IMR-90 (cell line): Measurements from ENCODE around the gene TMSB10. TPM values are rescaled to one million over a fixed set of nuclear protein-coding genes. Genes with fewer than 3 reads are reported as not detected.

Experiments used
- ATAC-seq: fragments of 200-7000 bp; cut with Tn5 transposase; 2 replicates; pipeline ENCODE4 v1.9.1; 2020; ENCODE audit warnings: low read depth, mild to moderate bottlenecking, moderate library complexity
- BruUV-seq: library from RNA; stranded (reverse); fragments of 400-500 nt; replicated peaks from 2 replicates; lab custom pipeline; 2021; lab: Mats Ljungman, UMichigan
- CTCF ChIA-PET: fragments of 300-600 bp; formaldehyde crosslinking; extraction: SDS; loops from one replicate; lab custom pipeline; 2021; ENCODE audit warnings: antibody characterized with exemption; lab: Yijun Ruan, JAX
- POLR2A ChIA-PET: fragments of 300-600 bp; sonication (Branson Sonifier 250); formaldehyde crosslinking; loops from one replicate; lab custom pipeline; 2022; ENCODE audit warnings: antibody characterized with exemption; ENCODE audit not compliant: unreplicated experiment; lab: Charles Lee
- DNase-seq: peaks from one replicate; pipeline ENCODE4 v3.0.0; 2013
- H2AFZ ChIP-seq: replicated peaks from 2 replicates; pipeline ENCODE3; 2013; ENCODE audit warnings: low read length, mild to moderate bottlenecking; ENCODE audit not compliant: poor library complexity
- H2AK5ac ChIP-seq: 2 replicates; pipeline ENCODE4 v1.6.1; 2013; ENCODE audit warnings: low read depth, low read length, inconsistent platforms
- H2AK9ac ChIP-seq: replicated peaks from 2 replicates; pipeline ENCODE3; 2013; ENCODE audit warnings: mild to moderate bottlenecking, low read depth, low read length, moderate library complexity; ENCODE audit not compliant: poor library complexity
- H2BK120ac ChIP-seq: 2 replicates; pipeline ENCODE4 v1.6.1; 2013; ENCODE audit warnings: low read depth, low read length, inconsistent platforms
- H2BK15ac ChIP-seq: 3 replicates; pipeline ENCODE4 v1.6.1; 2013; ENCODE audit warnings: low read depth, low read length, inconsistent platforms
- H2BK20ac ChIP-seq: 2 replicates; pipeline ENCODE4 v1.6.1; 2013; ENCODE audit warnings: low read depth, mild to moderate bottlenecking, inconsistent platforms, low read length, moderate library complexity
- H2BK5ac ChIP-seq: 2 replicates; pipeline ENCODE4 v1.6.1; 2013; ENCODE audit warnings: mild to moderate bottlenecking, low read depth, low read length, inconsistent platforms; ENCODE audit not compliant: poor library complexity, severe bottlenecking
- H3K14ac ChIP-seq: replicated peaks from 2 replicates; pipeline ENCODE4 v1.6.1; 2013; ENCODE audit warnings: low read depth, low read length, inconsistent platforms
- H3K18ac ChIP-seq: 2 replicates; pipeline ENCODE4 v1.6.1; 2013; ENCODE audit warnings: low read depth, low read length, control low read depth
- H3K23ac ChIP-seq: 2 replicates; pipeline ENCODE4 v1.6.1; 2013; ENCODE audit warnings: low read depth, low read length, inconsistent platforms
- H3K27ac ChIP-seq: 2 replicates; pipeline ENCODE4 v1.5.1; 2013; ENCODE audit warnings: mild to moderate bottlenecking, control low read depth, low read length; ENCODE audit not compliant: insufficient read depth
- H3K27me3 ChIP-seq: 2 replicates; pipeline ENCODE4 v1.6.1; 2013; ENCODE audit warnings: low read length; ENCODE audit not compliant: control insufficient read depth, insufficient read depth
- H3K36me3 ChIP-seq: 2 replicates; pipeline ENCODE4 v1.6.1; 2013; ENCODE audit warnings: low read length, mixed read lengths; ENCODE audit not compliant: control insufficient read depth, insufficient read depth
- H3K4ac ChIP-seq: 2 replicates; pipeline ENCODE4 v1.6.1; 2013; ENCODE audit warnings: low read depth, low read length, inconsistent platforms
- H3K4me1 ChIP-seq: 2 replicates; pipeline ENCODE4 v1.6.1; 2013; ENCODE audit warnings: low read length, mixed read lengths; ENCODE audit not compliant: control insufficient read depth, insufficient read depth
- H3K4me2 ChIP-seq: 2 replicates; pipeline ENCODE4 v1.6.1; 2013; ENCODE audit warnings: low read depth, mild to moderate bottlenecking, control low read depth, low read length, moderate library complexity
- H3K4me3 ChIP-seq: 2 replicates; pipeline ENCODE4 v1.5.1; 2013; ENCODE audit warnings: low read depth, mild to moderate bottlenecking, control low read depth, low read length, moderate library complexity; ENCODE audit not compliant: insufficient read depth
- H3K56ac ChIP-seq: 2 replicates; pipeline ENCODE4 v1.6.1; 2013; ENCODE audit warnings: low read length, inconsistent platforms; ENCODE audit not compliant: insufficient read depth; ENCODE audit errors: extremely low read depth
- H3K79me1 ChIP-seq, 2 experiments: 2 replicates each; pipeline ENCODE4 v1.6.1; 2013; ENCODE audit warnings: low read length in 2 of 2, inconsistent platforms in 1 of 2, low read depth in 1 of 2
- H3K9ac ChIP-seq: 2 replicates; pipeline ENCODE4 v1.6.1; 2013; ENCODE audit warnings: low read depth, low read length, control low read depth
- H3K9me1 ChIP-seq: 2 replicates; pipeline ENCODE4 v1.6.1; 2013; ENCODE audit warnings: low read length, inconsistent platforms; ENCODE audit not compliant: insufficient read depth
- H3K9me3 ChIP-seq: 2 replicates; pipeline ENCODE4 v1.6.1; 2013; ENCODE audit warnings: low read length; ENCODE audit not compliant: control insufficient read depth, insufficient read depth
- H4K20me1 ChIP-seq: 2 replicates; pipeline ENCODE4 v1.6.1; 2013; ENCODE audit warnings: low read length, inconsistent platforms; ENCODE audit not compliant: insufficient read depth
- H4K5ac ChIP-seq: 2 replicates; pipeline ENCODE4 v1.6.1; 2013; ENCODE audit warnings: mild to moderate bottlenecking, low read depth, low read length, control low read depth
- H4K8ac ChIP-seq, 2 experiments: 2 replicates each; pipeline ENCODE4 v1.6.1; 2013; ENCODE audit warnings: low read depth in 2 of 2, low read length in 2 of 2, control low read depth in 1 of 2, inconsistent platforms in 1 of 2
- H4K91ac ChIP-seq: 2 replicates; pipeline ENCODE4 v1.6.1; 2013; ENCODE audit warnings: low read depth, low read length, inconsistent platforms; ENCODE audit not compliant: insufficient read depth
- FOS ChIP-seq: fragments of 150-350 bp; IDR thresholded peaks from 2 replicates; pipeline ENCODE4 v1.6.1; 2016; ENCODE audit warnings: low read depth, low read length
- RAD21 ChIP-seq: IDR thresholded peaks from 2 replicates; pipeline ENCODE4 v1.6.1; 2012; ENCODE audit warnings: low read length, improper control_type of control experiment
- RCOR1 ChIP-seq: IDR thresholded peaks from 2 replicates; pipeline ENCODE4 v1.6.1; 2012; ENCODE audit warnings: mild to moderate bottlenecking, low read length, improper control_type of control experiment; ENCODE audit not compliant: insufficient replicate concordance
- SMC3 ChIP-seq: fragments of 150-350 bp; IDR thresholded peaks from 2 replicates; pipeline ENCODE4 v1.6.1; 2016; ENCODE audit warnings: low read depth, mild to moderate bottlenecking, antibody characterized with exemption, low read length, moderate library complexity
- WGBS, 2 experiments: methylation state at CpG; one replicate each; pipeline versions ENCODE4 v1.1.5 to v1.1.7; 2013; ENCODE audit warnings: missing lambda C conversion rate in 2 of 2; ENCODE audit not compliant: insufficient read length in 1 of 2; ENCODE audit errors: extremely low coverage in 2 of 2; 5-methylcytosine and 5-hydroxymethylcytosine counted together
- dilution Hi-C: fragments of 300-500 bp; cut with HindIII; formaldehyde crosslinking; loops from one replicate; pipeline ENCODE4 v1.14.3; 2018; ENCODE audit warnings: low sequenced_read_pairs; ENCODE audit not compliant: unreplicated experiment
- in situ Hi-C: fragments of 300-500 bp; cut with MboI; formaldehyde crosslinking; loops from 3 replicates; pipeline ENCODE4 v1.14.3; 2019; ENCODE audit warnings: low sequenced_read_pairs, inconsistent platforms, mixed read lengths
- intact Hi-C: fragments of 100-400 bp; cut with micrococcal nuclease; formaldehyde crosslinking; loops from 2 replicates; pipeline ENCODE4 v1.10.0; 2022
- polyA plus RNA-seq, 3 experiments: library from polyadenylated mRNA; depleted of rRNA; stranded (reverse); fragments of >200 nt; gene quantifications; 2 replicates each; pipeline ENCODE4 v1.2.3, GENCODE V29; 2012; ENCODE audit warnings: low replicate concordance in 1 of 3
- total RNA-seq: library from RNA; depleted of rRNA; stranded (reverse); fragments of >200 nt; gene quantifications from 2 replicates; pipeline ENCODE4 v1.2.3, GENCODE V29; 2012
- TF ChIP-seq, protein P1 (sequence below): fragments of 150-350 bp; IDR thresholded peaks from 2 replicates; pipeline ENCODE4 v1.6.1; 2017; ENCODE audit warnings: mild to moderate bottlenecking, antibody characterized with exemption, low read length, low read depth

The TMSB10 gene
- total and polyA plus RNA-seq, 2 of the 4 experiments (the other 2 are of a cell fraction): 3,620 to 5,527 TPM

DNA sequence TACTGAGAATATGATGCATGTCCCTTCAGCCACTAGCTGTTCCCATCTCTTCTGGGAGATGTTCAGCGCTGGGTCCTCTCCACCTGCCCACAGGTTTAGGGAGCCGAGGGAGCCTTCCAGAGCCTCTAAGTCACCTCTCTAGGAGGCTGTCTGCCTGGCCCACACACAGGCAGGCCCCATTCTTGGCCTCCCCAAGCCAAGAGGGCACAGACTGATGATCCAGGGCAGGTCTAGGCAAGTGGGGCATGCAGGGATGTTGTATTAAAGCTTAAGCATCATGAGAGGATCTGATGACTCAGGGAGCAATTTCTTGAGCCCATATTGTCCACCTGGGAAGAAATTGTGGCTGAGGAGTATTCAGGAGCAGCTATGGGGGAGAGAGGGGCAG lies 19.9 kb downstream of the TMSB10 start:
- no peak for ATAC-seq
- no peaks in the 10 kb centered on the region for H4K20me1 ChIP-seq
- H4K8ac ChIP-seq: peak overlapping the region in 1 of 2 experiments; percentile 50; a peak in 2 of 4 replicates
- ChIA-PET POLR2A (interaction anchor here (0.5 kb wide), 1 partner anchor 41 kb away, joined by 3 read pairs; no protein-coding TSS in a partner anchor), CTCF (interaction anchor here (0.5 to 2.2 kb wide), 23 partner anchors 13 to 327 kb away, joined by 3 to 17 read pairs (median 4); no protein-coding TSS in a partner anchor)
- peaks cover 0 to 4% of the 10 kb centered on the region in 2 experiments; a peak in 2 of 4 replicates for H3K79me1 ChIP-seq
- H3K4me2 ChIP-seq: no peak overlapping the region
- intact Hi-C loops (loop anchor here (5.0 kb wide), 2 partner anchors 132 to 293 kb away; no protein-coding TSS in a partner anchor), dilution Hi-C loops (no loop called here), in situ Hi-C loops (loop anchor here (10.0 kb wide), 1 partner anchor 431 kb away; no protein-coding TSS in a partner anchor)
- peak overlapping the region; percentile 5; the same call in 1 of the 2 replicates for H4K5ac ChIP-seq
- H3K18ac ChIP-seq: no peak overlapping the region
- BruUV-seq: no TSS peak
- peak overlapping the region; percentile 34 for H4K91ac ChIP-seq
- no peaks in the 10 kb centered on the region for H3K27me3 ChIP-seq
- no peaks in the 10 kb centered on the region for H3K9me1 ChIP-seq
- no peak overlapping the region for H3K27ac ChIP-seq
- H2AFZ ChIP-seq: peak overlapping the region; percentile 96
- H2BK5ac ChIP-seq: peak overlapping the region; percentile 22
- DNase-seq: no peak
- H3K23ac ChIP-seq: no peak overlapping the region
- no peak for TF ChIP-seq SMC3
- no peak for TF ChIP-seq RAD21
- TF ChIP-seq, protein P1, sequence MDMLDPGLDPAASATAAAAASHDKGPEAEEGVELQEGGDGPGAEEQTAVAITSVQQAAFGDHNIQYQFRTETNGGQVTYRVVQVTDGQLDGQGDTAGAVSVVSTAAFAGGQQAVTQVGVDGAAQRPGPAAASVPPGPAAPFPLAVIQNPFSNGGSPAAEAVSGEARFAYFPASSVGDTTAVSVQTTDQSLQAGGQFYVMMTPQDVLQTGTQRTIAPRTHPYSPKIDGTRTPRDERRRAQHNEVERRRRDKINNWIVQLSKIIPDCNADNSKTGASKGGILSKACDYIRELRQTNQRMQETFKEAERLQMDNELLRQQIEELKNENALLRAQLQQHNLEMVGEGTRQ: no peak
- TF ChIP-seq RCOR1: no peak
- no peak for TF ChIP-seq FOS
- H3K4ac ChIP-seq: peak overlapping the region; percentile 51
- H3K9ac ChIP-seq: no peak overlapping the region
- WGBS, 2 experiments: 90% methylated on average over 2 of the region's 2 CpGs; no CpG with 5 or more reads in 1 of the 2 experiments
- peak overlapping the region; percentile 12; the same call in 1 of the 3 replicates for H2BK15ac ChIP-seq
- no peak overlapping the region for H3K56ac ChIP-seq
- H3K14ac ChIP-seq: no peak overlapping the region
- no peaks in the 10 kb centered on the region for H3K9me3 ChIP-seq
- peak overlapping the region; percentile 36; the same call in 1 of the 2 replicates for H2BK120ac ChIP-seq
- peaks cover 8% of the 10 kb centered on the region; the same call in 1 of the 2 replicates for H3K4me1 ChIP-seq
- H2AK9ac ChIP-seq: peak overlapping the region; percentile 90
- peak overlapping the region; percentile 53 for H2BK20ac ChIP-seq
- H3K36me3 ChIP-seq: no peaks in the 10 kb centered on the region
- no peak overlapping the region for H3K4me3 ChIP-seq
- peak overlapping the region; percentile 72 for H2AK5ac ChIP-seq
